K562 (cell line): ENCODE results near the gene ZNF692. TPM values are rescaled to one million over a fixed set of nuclear protein-coding genes. Genes with fewer than 3 reads are reported as not detected.

Source experiments
- ARID1B ChIP-seq: fragments of 450-650 bp; IDR thresholded peaks from 2 replicates; pipeline ENCODE4 v1.6.1; 2016; ENCODE audit warnings: antibody characterized with exemption, mild to moderate bottlenecking, inconsistent platforms
- CREM ChIP-seq: IDR thresholded peaks from 2 replicates; pipeline ENCODE4 v1.6.1; 2014; ENCODE audit warnings: antibody characterized with exemption, low read depth
- EGR1 ChIP-seq: fragments of 450-650 bp; conservative IDR thresholded peaks from 2 replicates; pipeline ENCODE4 v1.6.1; 2017; ENCODE audit warnings: mild to moderate bottlenecking
- FOXA1 ChIP-seq: fragments of 450-650 bp; IDR thresholded peaks from 2 replicates; pipeline ENCODE4 v1.6.1; 2016; ENCODE audit warnings: mild to moderate bottlenecking, borderline replicate concordance
- GATA2 ChIP-seq: sonication (generic); formaldehyde crosslinking; IDR thresholded peaks from 2 replicates; pipeline ENCODE4 v1.4.0; 2020; ENCODE audit warnings: mild to moderate bottlenecking, missing genetic modification reagents
- HLTF ChIP-seq: fragments of 450-650 bp; IDR thresholded peaks from 2 replicates; pipeline ENCODE4 v1.6.1; 2016
- HOXB6 ChIP-seq: fragments of 250-450 bp; sonication (Bioruptor Pico); IDR thresholded peaks from 2 replicates; pipeline ENCODE4 v1.5.1; 2022; ENCODE audit warnings: mild to moderate bottlenecking, borderline replicate concordance
- KDM5B ChIP-seq: fragments of 200-600 bp; sonication (generic); IDR thresholded peaks from 2 replicates; pipeline ENCODE4 v1.6.1; 2012; ENCODE audit warnings: low read depth, mild to moderate bottlenecking, moderate library complexity, low read length, control low read depth, inconsistent platforms; ENCODE audit not compliant: insufficient replicate concordance
- MBD2 ChIP-seq: sonication (generic); IDR thresholded peaks from 2 replicates; pipeline ENCODE4 v1.6.1; 2016; ENCODE audit warnings: low read depth, borderline replicate concordance
- RUNX1 ChIP-seq: sonication (generic); IDR thresholded peaks from 2 replicates; pipeline ENCODE4 v1.6.1; 2016; ENCODE audit warnings: antibody characterized with exemption, low read depth
- TEAD4 ChIP-seq, 2 experiments: sonication (generic) in 1 of 2; formaldehyde crosslinking in 1 of 2; IDR thresholded peaks; 2 replicates each; pipeline versions ENCODE4 v1.6.1 to v1.8.0; 2012 to 2022; ENCODE audit warnings: borderline replicate concordance in 1 of 2, inconsistent platforms in 1 of 2, low read length in 1 of 2, mild to moderate bottlenecking in 1 of 2, missing genetic modification reagents in 1 of 2
- ZKSCAN1 ChIP-seq: fragments of 150-350 bp; IDR thresholded peaks from 2 replicates; pipeline ENCODE4 v1.6.1; 2016; ENCODE audit warnings: low read depth, low read length
- ZNF232 ChIP-seq: sonication (generic); formaldehyde crosslinking; IDR thresholded peaks from 2 replicates; pipeline ENCODE4 v1.8.0; 2022; ENCODE audit warnings: mild to moderate bottlenecking, missing genetic modification reagents
- ZNF274 ChIP-seq: IDR thresholded peaks from 2 replicates; pipeline ENCODE4 v1.6.1; 2011; ENCODE audit warnings: low read depth, mild to moderate bottlenecking, low read length, moderate library complexity, borderline replicate concordance
- ZNF3 ChIP-seq: fragments of 250-450 bp; sonication (Bioruptor Pico); IDR thresholded peaks from 2 replicates; pipeline ENCODE4 v1.5.0; 2021; ENCODE audit warnings: mild to moderate bottlenecking, moderate library complexity
- polyA plus RNA-seq, 8 experiments: library from polyadenylated mRNA; depleted of rRNA in 4 of 8; stranded (reverse) in 5 of 8; unstranded in 3 of 8; fragments of >200 nt; fragmentation: Nextera tagmentation in 2 of 8; fragmentation: Illumina TruSeq in 1 of 8; extraction: Ambion mirVana in 2 of 8; extraction: Trizol in 1 of 8; gene quantifications; 2 replicates each; pipeline versions ENCODE4 v1.2.1 to v1.2.3, GENCODE V29; 2011 to 2014; ENCODE audit warnings: inconsistent platforms in 1 of 8, missing spikeins in 1 of 8
- total RNA-seq, 7 experiments: library from RNA; depleted of rRNA in 6 of 7; stranded (reverse); fragments of >200 nt in 6 of 7; fragmentation: Illumina TruSeq in 2 of 7; extraction: Trizol in 2 of 7; gene quantifications; 2 replicates each; pipeline versions ENCODE4 v1.2.1 to v1.2.3, GENCODE V29; 2011 to 2021; ENCODE audit warnings: low replicate concordance in 1 of 7
- TF ChIP-seq, protein P1 (sequence below): fragments of 450-650 bp; formaldehyde crosslinking; IDR thresholded peaks from 2 replicates; pipeline ENCODE4 v1.4.0; 2020; ENCODE audit warnings: mild to moderate bottlenecking, moderate library complexity
- TF ChIP-seq, protein P2 (sequence below), 2 experiments: fragments of 450-650 bp in 1 of 2; sonication (generic) in 1 of 2; formaldehyde crosslinking; conservative IDR thresholded peaks; 2 replicates each; pipeline versions ENCODE4 v1.4.0 to v1.8.1; 2020 to 2022; ENCODE audit warnings: mild to moderate bottlenecking in 1 of 2, missing genetic modification reagents in 1 of 2

The ZNF692 gene
- total and polyA plus RNA-seq, 9 of the 15 experiments (the other 6 are each of a cell fraction or from before 2014, with no cell fraction given): 8.4 to 143 (median 55.9) TPM

DNA sequence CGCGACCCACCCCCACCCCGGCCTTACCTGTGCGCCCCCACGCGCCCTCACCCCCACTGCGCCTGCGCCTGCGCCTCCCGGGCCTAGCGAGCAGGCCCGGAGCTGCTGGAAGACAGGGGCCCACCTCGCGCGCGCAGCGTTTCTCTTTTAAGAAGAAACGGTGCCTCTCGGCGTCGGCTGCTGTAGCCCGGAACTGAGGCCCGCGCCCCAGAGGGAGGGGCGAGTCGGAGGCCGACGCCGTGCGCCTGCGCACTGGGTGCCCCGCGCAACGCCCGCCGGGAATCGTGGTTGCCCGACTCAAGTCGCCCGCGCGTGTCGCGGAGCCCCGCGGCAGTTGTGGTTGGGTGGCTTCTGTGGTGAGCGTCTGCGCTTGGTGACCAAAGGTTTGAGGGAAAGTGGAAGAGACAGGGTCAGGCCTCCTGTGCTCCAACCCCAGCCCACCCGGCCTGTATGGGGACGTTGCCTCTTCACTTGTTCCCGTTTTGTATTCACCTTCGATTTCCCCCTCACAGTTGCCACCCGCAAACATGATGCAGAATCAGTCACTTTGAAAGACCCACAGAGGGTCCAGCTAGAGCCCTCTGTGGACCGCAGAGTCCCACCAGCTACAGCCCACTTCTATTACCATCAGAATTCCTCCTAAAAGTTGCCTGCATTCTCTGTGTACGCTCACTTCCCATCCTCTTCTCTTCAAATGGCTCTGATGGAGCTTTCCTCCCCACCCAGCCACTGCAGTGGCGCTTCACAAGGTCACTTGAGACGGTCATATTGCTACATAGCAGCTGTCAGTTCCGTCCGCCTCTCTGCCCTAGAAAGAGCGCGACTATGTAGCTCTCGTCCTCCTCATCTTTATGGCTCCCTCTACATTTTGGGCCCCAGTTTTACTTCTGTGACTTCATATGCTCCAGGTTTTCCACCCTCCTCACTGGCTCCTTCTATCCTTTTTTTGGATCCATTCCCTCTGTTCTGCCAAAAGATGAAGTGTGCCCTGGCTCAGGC is at the start of gene ZNF692 (continued):
- TF ChIP-seq ZKSCAN1 (no peak), TEAD4 (IDR thresholded peaks at IDR 0.05; ENCODE audit: low read length) (no peak; the same call in 1 of the 2 replicates), TEAD4 (CRISPR knock-in tag; IDR thresholded peaks at IDR 0.05; ENCODE audit: borderline replicate concordance) (no peak), RUNX1 (0 out of 2 replicates have a peak, but pooled peaks have one; percentile 16), GATA2 (CRISPR knock-in tag) (no peak), ZNF3 (CRISPR knock-in tag) (no peak), ZNF274 (no peak), HLTF (peak; percentile 9; the same call in 1 of the 2 replicates), MBD2 (peak; percentile 82; the same call in 1 of the 2 replicates), FOXA1 (no peak), HOXB6 (CRISPR knock-in tag) (no peak), EGR1 (0 out of 2 replicates have a peak, but pooled peaks have one; percentile 37), ARID1B (peak; percentile 26; the same call in 1 of the 2 replicates), KDM5B (peak; percentile 92), CREM (0 out of 2 replicates have a peak, but pooled peaks have one; percentile 48), ZNF232 (CRISPR knock-in tag) (no peak)
- TF ChIP-seq, protein P1, sequence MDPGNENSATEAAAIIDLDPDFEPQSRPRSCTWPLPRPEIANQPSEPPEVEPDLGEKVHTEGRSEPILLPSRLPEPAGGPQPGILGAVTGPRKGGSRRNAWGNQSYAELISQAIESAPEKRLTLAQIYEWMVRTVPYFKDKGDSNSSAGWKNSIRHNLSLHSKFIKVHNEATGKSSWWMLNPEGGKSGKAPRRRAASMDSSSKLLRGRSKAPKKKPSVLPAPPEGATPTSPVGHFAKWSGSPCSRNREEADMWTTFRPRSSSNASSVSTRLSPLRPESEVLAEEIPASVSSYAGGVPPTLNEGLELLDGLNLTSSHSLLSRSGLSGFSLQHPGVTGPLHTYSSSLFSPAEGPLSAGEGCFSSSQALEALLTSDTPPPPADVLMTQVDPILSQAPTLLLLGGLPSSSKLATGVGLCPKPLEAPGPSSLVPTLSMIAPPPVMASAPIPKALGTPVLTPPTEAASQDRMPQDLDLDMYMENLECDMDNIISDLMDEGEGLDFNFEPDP: no peak
- TF ChIP-seq, protein P2, sequence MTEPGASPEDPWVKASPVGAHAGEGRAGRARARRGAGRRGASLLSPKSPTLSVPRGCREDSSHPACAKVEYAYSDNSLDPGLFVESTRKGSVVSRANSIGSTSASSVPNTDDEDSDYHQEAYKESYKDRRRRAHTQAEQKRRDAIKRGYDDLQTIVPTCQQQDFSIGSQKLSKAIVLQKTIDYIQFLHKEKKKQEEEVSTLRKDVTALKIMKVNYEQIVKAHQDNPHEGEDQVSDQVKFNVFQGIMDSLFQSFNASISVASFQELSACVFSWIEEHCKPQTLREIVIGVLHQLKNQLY (CRISPR knock-in tag; conservative IDR thresholded peaks at IDR 0.05): 0 out of 4 replicates have a peak, but pooled peaks of 1 of the 2 experiments have one; percentile 75
